Lower leg skin (tissue), 3 donors: ENCODE data around the gene RGL3.

Experiments used
- CTCF ChIP-seq, 3 donors: fragments of 450-650 bp; IDR thresholded peaks; one replicate each; pipeline ENCODE4 v1.5.1; 2016; ENCODE audit warnings: antibody characterized with exemption in 3 of 3, mild to moderate bottlenecking in 3 of 3, moderate library complexity in 2 of 3
- POLR2A ChIP-seq, 2 donors: fragments of 450-650 bp; IDR thresholded peaks; one replicate each; pipeline ENCODE4 v1.6.1; 2016 to 2017; ENCODE audit warnings: antibody characterized with exemption in 2 of 2, mild to moderate bottlenecking in 1 of 2, moderate library complexity in 1 of 2

DNA sequence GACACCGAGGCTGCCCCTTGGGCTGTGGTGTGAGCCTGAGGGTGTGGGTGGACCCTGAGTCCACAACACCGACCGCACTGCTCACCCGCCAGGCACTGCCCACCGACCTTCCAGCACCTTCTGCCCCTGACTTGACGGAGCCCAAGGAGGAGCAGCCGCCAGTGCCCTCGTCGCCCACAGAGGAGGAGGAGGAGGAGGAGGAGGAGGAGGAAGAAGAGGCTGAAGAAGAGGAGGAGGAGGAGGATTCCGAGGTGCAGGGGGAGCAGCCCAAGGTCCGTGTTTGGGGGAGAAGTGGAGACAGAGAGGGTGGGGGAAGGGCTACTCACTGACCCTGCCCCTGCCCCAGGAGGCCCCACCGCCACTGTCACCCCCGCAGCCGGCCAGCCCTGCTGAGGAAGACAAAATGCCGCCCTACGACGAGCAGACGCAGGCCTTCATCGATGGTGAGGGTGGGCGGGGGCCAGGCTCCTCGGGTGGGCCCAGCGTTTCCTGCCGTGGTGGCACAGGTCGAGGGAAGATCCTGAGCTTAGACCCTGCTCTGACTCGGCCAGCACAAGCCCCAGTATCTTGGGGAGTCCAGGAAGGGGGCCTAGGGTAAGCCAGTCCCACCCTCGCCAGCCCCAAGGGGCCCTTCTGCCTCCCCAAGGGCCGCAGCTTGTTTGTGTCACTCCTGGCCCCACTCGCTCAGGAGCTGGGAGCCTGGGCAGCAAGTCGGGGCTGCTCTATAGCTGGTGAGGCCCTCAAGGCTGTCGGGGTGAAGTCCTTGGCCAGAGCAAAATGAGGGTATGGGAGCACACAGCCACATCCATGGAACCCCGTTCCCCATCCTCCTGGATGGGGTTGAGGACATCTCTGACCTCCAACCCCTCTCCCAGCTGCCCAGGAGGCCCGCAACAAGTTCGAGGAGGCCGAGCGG is 28.5 kb upstream of the RGL3 start:
- no peak for TF ChIP-seq CTCF (IDR thresholded peaks at IDR 0.05)
- no peak for TF ChIP-seq POLR2A (IDR thresholded peaks at IDR 0.05)
